Left lung (tissue), 10 donors: Measurements from ENCODE around the gene STAT5B. TPM values are rescaled to one million over a fixed set of nuclear protein-coding genes. Genes with fewer than 3 reads are reported as not detected.
A peak's percentile ranks its signal among the peaks of the same experiment; 100 is the strongest.
"Not testable (repeated sequence)": the region's sequence is repeated elsewhere in the genome, so short reads cannot be mapped to it uniquely, and the experiment has no call there.

Experiments used
- ATAC-seq: fragments of 200-7000 bp; cut with Tn5 transposase; one replicate; pipeline ENCODE4 v1.9.1; 2020; ENCODE audit warnings: moderate library complexity
- DNase-seq, 4 donors: peaks; one replicate each; pipeline ENCODE4 v3.0.0-alpha.2; 2013 to 2020
- H3K27ac ChIP-seq, 2 donors: fragments of 200-600 bp; sonication (generic) in 1 of 2; one replicate each; pipeline versions ENCODE4 v1.5.0 to v1.8.0; 2020 to 2021
- H3K27me3 ChIP-seq, 2 donors: fragments of 200-600 bp; sonication (generic) in 1 of 2; one replicate each; pipeline versions ENCODE4 v1.5.0 to v1.8.0; 2020 to 2021
- H3K36me3 ChIP-seq, 2 donors: fragments of 200-600 bp; sonication (generic) in 1 of 2; one replicate each; pipeline versions ENCODE4 v1.5.0 to v1.8.0; 2020 to 2021
- H3K4me1 ChIP-seq, 2 donors: fragments of 200-600 bp; one replicate each; pipeline ENCODE4 v1.8.0; 2021
- H3K4me3 ChIP-seq, 2 donors: fragments of 200-600 bp; sonication (generic) in 1 of 2; one replicate each; pipeline versions ENCODE4 v1.5.0 to v1.8.0; 2020 to 2021; ENCODE audit warnings: mild to moderate bottlenecking in 1 of 2
- H3K9me3 ChIP-seq, 2 donors: fragments of 200-600 bp; sonication (generic) in 1 of 2; one replicate each; pipeline versions ENCODE4 v1.5.0 to v1.8.0; 2020 to 2021
- intact Hi-C, 2 donors: fragments of 100-400 bp; cut with DNase I; formaldehyde crosslinking; loops; one replicate each; pipeline versions ENCODE4 v1.11.2 to v1.14.2; 2022
- polyA plus RNA-seq, 6 donors: library from polyadenylated mRNA; unstranded; fragments of 120-200 nt; gene quantifications; one replicate each; pipeline ENCODE4 v1.2.1, GENCODE V29; 2013; ENCODE audit not compliant: insufficient read length in 6 of 6
- total RNA-seq, 2 donors: library from RNA; stranded (reverse); fragmentation: NEBNext Ultra II Directional; extraction: Animal tissue kit (Norgen Biotek cat#: 25700); gene quantifications; one replicate each; pipeline ENCODE4 v1.2.1, GENCODE V29; 2021
- TF ChIP-seq, protein P1 (sequence below), 2 donors: fragments of 200-600 bp; sonication (generic) in 1 of 2; IDR thresholded peaks; one replicate each; pipeline versions ENCODE4 v1.5.0 to v1.8.0; 2021; ENCODE audit warnings: antibody characterized with exemption in 2 of 2
- donor health status: DM: no; HTN: yes; CAD: no.
- donor health status: DM: no; HTN: no; CAD: no.

The STAT5B gene
- total and polyA plus RNA-seq, 8 donors: 41.5 to 70.9 (median 57.4) TPM

DNA sequence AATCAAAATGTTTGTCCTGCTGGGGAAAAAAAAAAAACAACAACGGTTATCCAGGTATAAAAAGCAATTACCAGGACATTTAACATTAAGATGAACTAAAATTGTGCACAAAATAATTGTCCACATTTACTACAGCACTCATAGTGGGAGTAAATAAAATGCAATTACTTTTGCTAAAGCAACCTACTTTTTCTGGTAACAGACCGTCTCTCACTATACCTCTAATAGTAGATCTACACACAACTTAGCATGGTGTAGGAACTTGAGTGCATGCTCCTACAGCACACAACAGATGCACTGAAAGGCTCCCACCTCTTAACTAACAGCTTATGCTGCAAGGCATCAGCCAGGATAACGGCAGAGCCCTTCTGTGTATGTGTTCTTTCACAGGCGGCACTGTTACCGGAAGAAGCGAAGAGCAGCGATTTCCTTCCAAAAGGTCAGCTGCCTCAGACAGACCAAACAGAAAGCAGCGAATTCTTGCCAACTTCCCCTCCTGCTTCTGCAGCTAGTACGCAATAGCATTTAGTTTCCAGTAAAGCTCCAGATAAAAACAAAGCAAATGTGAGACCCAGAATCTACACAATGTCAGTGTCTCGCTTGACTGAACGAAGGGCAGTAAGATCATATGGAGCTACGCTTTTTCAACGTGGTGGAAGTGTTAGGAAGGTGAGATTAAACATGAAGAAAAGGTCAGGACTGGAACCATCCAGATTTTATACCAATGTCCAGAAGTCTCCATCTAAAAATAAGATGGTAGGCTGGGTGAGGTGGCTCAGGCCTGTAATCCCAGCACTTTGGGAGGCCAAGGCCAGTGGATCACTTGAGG lies 27.6 kb downstream of the STAT5B start:
- DNase-seq: peak in 3 of 4 donors; percentile 84 to 95 (median 90)
- ATAC-seq: peak; percentile 95
- no peaks in the 10 kb centered on the region for H3K36me3 ChIP-seq
- TF ChIP-seq, protein P1, sequence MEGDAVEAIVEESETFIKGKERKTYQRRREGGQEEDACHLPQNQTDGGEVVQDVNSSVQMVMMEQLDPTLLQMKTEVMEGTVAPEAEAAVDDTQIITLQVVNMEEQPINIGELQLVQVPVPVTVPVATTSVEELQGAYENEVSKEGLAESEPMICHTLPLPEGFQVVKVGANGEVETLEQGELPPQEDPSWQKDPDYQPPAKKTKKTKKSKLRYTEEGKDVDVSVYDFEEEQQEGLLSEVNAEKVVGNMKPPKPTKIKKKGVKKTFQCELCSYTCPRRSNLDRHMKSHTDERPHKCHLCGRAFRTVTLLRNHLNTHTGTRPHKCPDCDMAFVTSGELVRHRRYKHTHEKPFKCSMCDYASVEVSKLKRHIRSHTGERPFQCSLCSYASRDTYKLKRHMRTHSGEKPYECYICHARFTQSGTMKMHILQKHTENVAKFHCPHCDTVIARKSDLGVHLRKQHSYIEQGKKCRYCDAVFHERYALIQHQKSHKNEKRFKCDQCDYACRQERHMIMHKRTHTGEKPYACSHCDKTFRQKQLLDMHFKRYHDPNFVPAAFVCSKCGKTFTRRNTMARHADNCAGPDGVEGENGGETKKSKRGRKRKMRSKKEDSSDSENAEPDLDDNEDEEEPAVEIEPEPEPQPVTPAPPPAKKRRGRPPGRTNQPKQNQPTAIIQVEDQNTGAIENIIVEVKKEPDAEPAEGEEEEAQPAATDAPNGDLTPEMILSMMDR (IDR thresholded peaks at IDR 0.05): no peak
- intact Hi-C loops: no loop called here
- H3K9me3 ChIP-seq: no peaks in the 10 kb centered on the region
- H3K4me1 ChIP-seq: peaks cover 8 to 82% of the 10 kb centered on the region in 2 donors
- peak overlapping the region; percentile 4 to 24 for H3K4me3 ChIP-seq
- H3K27me3 ChIP-seq: no peaks in the 10 kb centered on the region
- peak overlapping the region; percentile 96 for H3K27ac ChIP-seq

DNA sequence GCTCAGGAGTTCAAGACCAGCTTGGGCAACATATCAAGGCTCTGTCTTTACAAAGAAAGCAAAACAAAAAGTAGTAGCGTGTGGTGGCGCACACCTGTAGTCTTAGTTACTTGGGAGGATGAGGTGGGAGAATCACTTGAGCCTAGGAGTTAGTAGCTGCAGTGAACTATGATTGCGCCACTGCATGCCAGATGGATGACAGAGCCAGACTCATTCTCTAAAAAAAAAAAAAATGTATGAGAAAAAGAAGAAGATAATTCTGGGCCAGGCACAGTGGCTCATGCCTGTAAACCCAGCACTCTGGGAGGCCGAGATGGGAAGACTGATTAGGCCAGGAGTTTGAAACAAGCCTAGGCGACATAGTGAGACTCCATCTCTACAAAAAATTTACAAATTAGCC lies 28.5 kb downstream of the STAT5B start:
- H3K4me3 ChIP-seq: no peak overlapping the region
- H3K27ac ChIP-seq: peak overlapping the region; percentile 96
- DNase-seq: no peak
- TF ChIP-seq, protein P1 (IDR thresholded peaks at IDR 0.05): no peak
- H3K27me3 ChIP-seq: no peaks in the 10 kb centered on the region
- no peaks in the 10 kb centered on the region for H3K9me3 ChIP-seq
- no peaks in the 10 kb centered on the region for H3K36me3 ChIP-seq
- H3K4me1 ChIP-seq: peaks cover 8 to 80% of the 10 kb centered on the region in 2 donors
- intact Hi-C loops: no loop called here
- ATAC-seq: no peak

DNA sequence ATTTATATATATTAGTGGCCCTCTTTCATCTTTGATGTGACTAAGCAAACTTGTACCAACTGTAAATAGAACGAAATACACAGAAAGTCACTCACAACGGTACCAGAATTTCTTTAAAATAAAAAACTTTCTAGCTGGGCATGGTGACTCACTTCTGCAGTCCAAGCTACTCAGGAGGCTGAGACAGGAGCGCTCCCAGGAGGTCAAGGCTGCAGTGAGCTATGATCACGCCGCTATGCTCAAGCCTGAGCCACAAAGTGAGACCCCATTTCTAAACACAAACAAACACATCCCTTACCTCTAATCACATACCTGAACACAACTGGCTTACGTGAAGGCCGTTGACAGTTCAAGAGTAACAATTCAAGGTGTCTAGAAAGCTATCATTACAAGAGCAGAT lies 29.7 kb downstream of the STAT5B start:
- no peak for ATAC-seq
- no peak for DNase-seq
- H3K27me3 ChIP-seq: no peaks in the 10 kb centered on the region
- TF ChIP-seq, protein P1 (IDR thresholded peaks at IDR 0.05): no peak
- intact Hi-C loops: no loop called here
- no peak overlapping the region for H3K4me3 ChIP-seq
- H3K36me3 ChIP-seq: no peaks in the 10 kb centered on the region
- H3K9me3 ChIP-seq: no peaks in the 10 kb centered on the region
- H3K4me1 ChIP-seq: peaks cover 8 to 68% of the 10 kb centered on the region in 2 donors
- H3K27ac ChIP-seq: peak overlapping the region in 1 of 2 donors; percentile 96

DNA sequence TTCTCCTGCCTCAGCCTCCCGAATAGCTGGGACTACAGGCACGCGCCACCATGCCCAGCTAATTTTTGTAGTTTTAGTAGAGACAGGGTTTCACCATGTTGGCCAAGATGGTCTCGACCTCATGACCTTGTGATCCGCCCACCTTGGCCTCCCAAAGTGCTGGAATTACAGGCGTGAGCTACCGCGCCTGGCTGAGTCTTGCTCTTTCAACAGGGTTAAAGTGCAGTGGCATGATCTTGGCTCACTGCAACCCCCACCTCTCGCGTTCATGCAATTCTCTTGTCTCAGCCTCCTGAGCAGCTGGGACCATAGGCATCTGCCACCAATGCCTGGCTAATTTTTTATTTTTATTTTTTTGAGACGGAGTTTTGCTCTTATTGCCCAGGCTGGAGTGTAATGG lies 31.0 kb downstream of the STAT5B start:
- H3K27me3 ChIP-seq, ATAC-seq, DNase-seq, H3K27ac ChIP-seq, H3K36me3 ChIP-seq, intact Hi-C loops, H3K9me3 ChIP-seq, H3K4me3 ChIP-seq: not testable (repeated sequence)
- peaks cover 8 to 54% of the 10 kb centered on the region in 2 donors for H3K4me1 ChIP-seq

DNA sequence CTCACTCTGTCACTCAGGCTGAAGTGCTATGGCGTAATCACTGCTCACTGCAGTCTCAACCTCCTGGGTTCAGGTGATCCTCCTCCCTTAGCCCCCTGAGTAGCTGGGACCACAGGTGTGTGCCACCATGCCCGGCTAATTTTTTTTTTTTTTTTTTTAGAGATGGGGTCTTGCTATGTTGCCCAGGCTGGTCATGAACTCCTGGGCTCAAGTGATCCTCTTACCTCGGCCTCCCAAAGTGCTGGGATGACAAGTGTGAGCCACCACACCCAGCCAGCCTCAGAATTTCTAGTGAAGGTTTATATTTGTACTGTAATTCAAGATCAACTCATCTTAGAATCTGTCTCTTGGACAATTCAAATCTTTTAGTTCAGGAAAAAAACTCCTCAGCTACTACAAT lies 32.1 kb downstream of the STAT5B start:
- intact Hi-C loops, H3K4me3 ChIP-seq, H3K27me3 ChIP-seq, H3K27ac ChIP-seq, DNase-seq, H3K36me3 ChIP-seq, ATAC-seq, H3K9me3 ChIP-seq: not testable (repeated sequence)
- peaks cover 2 to 44% of the 10 kb centered on the region in 2 donors for H3K4me1 ChIP-seq

DNA sequence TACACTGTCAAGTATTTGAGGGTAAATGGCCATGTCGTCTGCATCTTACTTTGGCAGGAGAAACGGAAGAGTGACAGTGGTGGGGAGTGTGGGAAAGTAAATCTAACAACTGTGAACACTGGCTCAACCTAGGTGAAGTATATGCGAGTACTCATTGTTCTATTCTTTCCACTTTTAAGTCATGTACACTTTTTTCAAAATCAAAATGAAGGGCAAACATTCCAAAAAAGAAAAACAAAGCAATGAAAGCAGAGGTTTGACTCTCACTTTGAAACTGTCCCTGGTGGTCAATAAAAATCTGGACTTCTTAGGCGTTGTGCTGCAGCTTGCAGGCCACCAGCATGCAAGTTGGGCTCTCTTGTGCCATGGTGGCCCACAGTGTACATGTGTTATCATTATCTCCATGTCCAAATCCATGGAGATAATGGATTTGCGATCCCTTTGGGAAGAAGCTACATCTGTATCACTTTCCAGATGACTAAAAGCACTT lies 32.7 kb downstream of the STAT5B start:
- intact Hi-C loops: no loop called here
- H3K27me3 ChIP-seq: no peaks in the 10 kb centered on the region
- TF ChIP-seq, protein P1 (IDR thresholded peaks at IDR 0.05): no peak
- peak overlapping the region; percentile 1 to 11 for H3K27ac ChIP-seq
- ATAC-seq (peak; percentile 33), DNase-seq (no peak)
- H3K4me3 ChIP-seq: no peak overlapping the region
- peaks cover 0 to 39% of the 10 kb centered on the region in 2 donors for H3K4me1 ChIP-seq
- no peaks in the 10 kb centered on the region for H3K36me3 ChIP-seq
- H3K9me3 ChIP-seq: no peaks in the 10 kb centered on the region
